Cardiac muscle cell (in vitro differentiated cells and primary cell): ENCODE results near the gene CAMSAP1. TPM values are rescaled to one million over a fixed set of nuclear protein-coding genes. Genes with fewer than 3 reads are reported as not detected.
"Not testable (repeated sequence)": the region's sequence is repeated elsewhere in the genome, so short reads cannot be mapped to it uniquely, and the experiment has no call there.

ENCODE experiments used
- DNase-seq, 2 donors: peaks; one replicate each; pipeline versions ENCODE4 v3.0.0 to v3.0.0-alpha.2; 2010 to 2017; ENCODE audit warnings: low read depth in 1 of 2, low spot score in 1 of 2
- H3K27ac ChIP-seq: fragments of 200-600 bp; sonication (generic); 2 replicates; pipeline ENCODE4 v1.5.1; 2016
- H3K27me3 ChIP-seq: fragments of 200-600 bp; sonication (generic); 2 replicates; pipeline ENCODE4 v1.6.0; 2016; ENCODE audit warnings: control low read depth
- H3K36me3 ChIP-seq: fragments of 200-600 bp; sonication (generic); 2 replicates; pipeline ENCODE4 v1.5.1; 2016; ENCODE audit warnings: control low read depth
- H3K4me1 ChIP-seq: fragments of 200-600 bp; sonication (generic); 2 replicates; pipeline ENCODE4 v1.8.1; 2017; ENCODE audit warnings: low read depth, mild to moderate bottlenecking, mixed run types
- H3K4me3 ChIP-seq: fragments of 200-600 bp; sonication (generic); 2 replicates; pipeline ENCODE4 v1.5.1; 2016; ENCODE audit warnings: mild to moderate bottlenecking
- H3K9me3 ChIP-seq: fragments of 200-600 bp; sonication (generic); 2 replicates; pipeline ENCODE4 v1.5.1; 2017; ENCODE audit warnings: low read depth, mild to moderate bottlenecking, control low read depth
- polyA plus RNA-seq: library from polyadenylated mRNA; unstranded; fragments of >200 nt; fragmentation: Nextera tagmentation; extraction: Ambion mirVana; gene quantifications from 2 replicates; pipeline ENCODE4 v1.2.1, GENCODE V29; 2016
- total RNA-seq: library from RNA; depleted of rRNA; stranded (reverse); fragments of >200 nt; gene quantifications from 2 replicates; pipeline ENCODE4 v1.2.3, GENCODE V29; 2016
- TF ChIP-seq, protein P1 (sequence below): IDR thresholded peaks from 2 replicates; pipeline ENCODE4 v1.5.1; 2012; ENCODE audit warnings: low read depth, mild to moderate bottlenecking, low read length

Gene CAMSAP1
- total and polyA plus RNA-seq, 2 experiments from 2014 or later = 7.8 to 64.1 TPM

DNA sequence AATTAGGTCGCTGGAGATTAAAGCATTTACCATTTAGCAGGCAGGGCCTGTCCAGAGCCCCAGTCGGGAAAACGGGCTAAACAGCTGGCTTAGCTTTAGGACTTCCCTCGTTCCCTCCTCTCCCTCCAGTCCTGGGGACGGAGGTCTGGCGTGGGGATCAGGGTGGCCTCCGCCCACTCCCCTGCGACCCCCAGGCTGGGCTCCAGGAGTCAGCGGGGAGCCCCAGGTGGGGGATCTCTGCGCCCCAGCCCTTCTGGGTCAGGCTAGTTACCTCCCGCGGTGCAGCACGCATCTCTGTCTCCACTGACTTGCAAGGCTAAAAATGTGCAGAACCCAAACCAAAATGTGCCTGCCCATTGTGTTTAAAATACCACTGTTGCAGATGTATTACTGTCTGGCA, 16.2 kb upstream of the CAMSAP1 start:
- DNase-seq = no peak
- H3K4me1 ChIP-seq = no peaks in the 10 kb centered on the region
- H3K27ac ChIP-seq = no peak overlapping the region

DNA sequence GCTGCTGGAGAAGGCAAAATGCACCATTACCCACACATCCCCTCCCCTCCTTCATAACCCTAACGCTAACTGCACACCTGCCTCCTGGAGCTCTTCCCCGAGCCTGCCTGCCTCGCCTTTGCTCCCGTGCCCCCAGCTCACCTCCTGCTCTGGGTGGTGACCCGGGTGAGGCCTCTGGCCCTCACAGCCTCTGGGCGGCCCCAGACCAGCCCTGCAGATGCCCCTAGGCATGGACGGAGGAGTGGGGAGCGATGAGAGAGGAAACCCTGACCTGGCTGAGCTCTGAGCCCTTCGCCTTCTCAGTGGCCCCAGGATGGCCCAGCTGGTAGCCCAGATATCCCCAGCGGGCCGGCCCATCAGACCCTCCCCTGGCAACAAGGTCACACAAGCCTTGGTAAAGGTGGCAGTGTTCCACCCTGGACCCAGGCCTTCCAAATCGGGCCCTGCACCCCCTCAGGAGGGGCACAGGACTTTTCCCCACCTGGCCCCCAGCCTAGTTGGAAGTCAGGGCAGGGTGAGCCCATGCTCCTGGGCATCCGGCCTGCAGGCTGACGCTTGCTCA, 14.5 kb upstream of the CAMSAP1 start:
- Histone ChIP-seq H3K4me3 (no peak overlapping the region), H3K36me3 (no peaks in the 10 kb centered on the region), H3K27ac (no peak overlapping the region), H3K4me1 (no peaks in the 10 kb centered on the region), H3K27me3 (no peaks in the 10 kb centered on the region), H3K9me3 (no peaks in the 10 kb centered on the region)
- TF ChIP-seq, protein P1, sequence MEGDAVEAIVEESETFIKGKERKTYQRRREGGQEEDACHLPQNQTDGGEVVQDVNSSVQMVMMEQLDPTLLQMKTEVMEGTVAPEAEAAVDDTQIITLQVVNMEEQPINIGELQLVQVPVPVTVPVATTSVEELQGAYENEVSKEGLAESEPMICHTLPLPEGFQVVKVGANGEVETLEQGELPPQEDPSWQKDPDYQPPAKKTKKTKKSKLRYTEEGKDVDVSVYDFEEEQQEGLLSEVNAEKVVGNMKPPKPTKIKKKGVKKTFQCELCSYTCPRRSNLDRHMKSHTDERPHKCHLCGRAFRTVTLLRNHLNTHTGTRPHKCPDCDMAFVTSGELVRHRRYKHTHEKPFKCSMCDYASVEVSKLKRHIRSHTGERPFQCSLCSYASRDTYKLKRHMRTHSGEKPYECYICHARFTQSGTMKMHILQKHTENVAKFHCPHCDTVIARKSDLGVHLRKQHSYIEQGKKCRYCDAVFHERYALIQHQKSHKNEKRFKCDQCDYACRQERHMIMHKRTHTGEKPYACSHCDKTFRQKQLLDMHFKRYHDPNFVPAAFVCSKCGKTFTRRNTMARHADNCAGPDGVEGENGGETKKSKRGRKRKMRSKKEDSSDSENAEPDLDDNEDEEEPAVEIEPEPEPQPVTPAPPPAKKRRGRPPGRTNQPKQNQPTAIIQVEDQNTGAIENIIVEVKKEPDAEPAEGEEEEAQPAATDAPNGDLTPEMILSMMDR = no peak
- no peak for DNase-seq

More for the DNA sequence above, 16.2 kb upstream of the CAMSAP1 start:
- TF ChIP-seq, protein P1 = no peak
- no peak overlapping the region for H3K4me3 ChIP-seq
- H3K36me3 ChIP-seq = no peaks in the 10 kb centered on the region
- no peaks in the 10 kb centered on the region for H3K27me3 ChIP-seq
- no peaks in the 10 kb centered on the region for H3K9me3 ChIP-seq

DNA sequence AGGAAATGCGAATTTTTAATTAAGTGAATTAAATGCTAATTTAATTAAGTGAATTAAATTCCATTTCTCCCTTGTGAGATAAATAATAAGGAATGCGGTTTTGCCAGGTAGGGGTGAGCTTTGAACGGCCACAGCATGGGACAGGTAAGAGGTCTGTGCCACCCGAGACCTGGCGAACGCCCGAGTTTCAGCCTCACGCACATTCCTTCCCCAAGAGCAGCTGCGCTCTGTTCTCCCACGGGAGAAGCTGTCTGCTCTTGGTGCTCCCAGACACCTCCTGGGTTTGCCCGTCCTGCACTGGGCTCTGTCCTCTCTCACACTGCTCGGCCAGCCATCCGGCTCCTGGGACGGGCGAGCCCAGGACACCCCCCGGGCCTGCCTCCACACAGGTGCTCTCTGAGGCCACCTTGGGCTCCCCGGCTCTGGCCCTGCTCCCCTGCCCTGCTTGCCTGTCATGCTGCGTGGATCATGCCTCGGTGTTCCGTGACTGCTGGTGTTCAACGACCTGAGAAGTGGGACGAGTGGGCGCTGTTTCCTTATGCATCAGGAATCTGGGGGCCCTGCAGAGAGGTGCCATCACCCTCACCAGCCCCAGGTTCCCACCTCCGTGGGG, 13.7 kb upstream of the CAMSAP1 start:
- Histone ChIP-seq H3K27ac (no peak overlapping the region), H3K4me1 (no peaks in the 10 kb centered on the region), H3K27me3 (no peaks in the 10 kb centered on the region), H3K4me3 (no peak overlapping the region), H3K9me3 (no peaks in the 10 kb centered on the region), H3K36me3 (no peaks in the 10 kb centered on the region)
- DNase-seq = no peak
- TF ChIP-seq, protein P1 = no peak

DNA sequence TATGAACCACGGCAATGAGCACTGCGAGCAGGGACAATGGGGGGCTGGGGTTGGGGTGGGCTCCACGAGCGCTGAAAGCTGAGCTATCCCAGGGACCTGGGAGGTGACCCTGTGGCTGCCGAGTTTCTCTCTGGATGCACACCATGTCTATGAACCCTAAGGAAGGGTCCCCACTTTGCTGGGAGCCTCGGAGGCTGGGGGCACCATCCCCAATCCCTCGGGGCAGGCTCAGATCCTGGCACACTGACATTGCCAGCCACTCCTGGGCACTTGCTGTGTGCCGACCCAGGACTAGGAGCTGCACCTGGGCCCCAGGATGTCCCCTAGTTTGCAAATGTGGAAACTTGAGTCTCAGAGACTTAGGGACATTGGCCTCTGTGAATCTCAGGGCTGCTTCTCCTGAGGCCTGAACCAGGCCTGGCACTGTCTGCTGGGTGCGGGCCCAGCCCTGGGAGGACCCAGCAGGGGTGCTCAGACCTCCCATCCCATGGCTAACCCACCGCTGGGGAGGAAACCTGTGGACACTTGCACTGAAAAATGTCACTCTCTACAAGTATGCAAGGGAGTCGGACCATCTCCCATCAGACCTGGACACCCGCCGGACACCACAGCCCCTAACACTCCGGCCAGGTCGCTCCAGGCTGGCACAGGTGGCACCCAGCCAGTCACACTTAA, 13.0 kb upstream of the CAMSAP1 start:
- H3K4me1 ChIP-seq = no peaks in the 10 kb centered on the region
- no peak overlapping the region for H3K27ac ChIP-seq
- DNase-seq = no peak
- no peaks in the 10 kb centered on the region for H3K27me3 ChIP-seq
- no peak overlapping the region for H3K4me3 ChIP-seq
- no peaks in the 10 kb centered on the region for H3K9me3 ChIP-seq
- peaks cover 2% of the 10 kb centered on the region for H3K36me3 ChIP-seq
- TF ChIP-seq, protein P1 = no peak

DNA sequence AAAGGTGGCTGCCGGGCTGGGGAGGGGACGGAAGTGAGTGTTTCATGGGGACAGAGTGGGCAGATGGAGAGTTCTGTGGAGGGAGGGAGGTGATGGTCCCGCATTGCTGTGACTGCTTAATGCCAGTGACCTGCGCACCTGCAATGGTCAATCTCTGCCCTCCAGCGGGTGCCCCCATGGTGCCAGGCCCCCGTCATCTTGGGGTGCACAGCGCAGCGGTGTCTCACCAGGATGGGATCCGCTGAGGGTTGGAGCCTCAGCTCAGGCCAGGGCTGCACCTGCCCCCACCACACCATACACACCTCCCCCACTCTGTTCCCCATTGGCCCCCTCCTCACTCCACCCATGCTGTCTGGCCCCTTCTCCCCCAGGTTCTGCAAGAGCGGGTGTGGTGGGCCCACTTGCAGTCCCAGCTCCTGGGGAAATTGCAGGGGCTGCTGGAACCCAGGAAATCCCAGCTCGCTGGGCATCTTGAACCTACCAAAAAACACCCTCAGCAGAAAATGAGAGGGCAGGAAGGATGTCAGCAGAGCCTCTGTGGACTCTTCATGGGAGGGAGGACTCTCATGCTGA, 12.1 kb upstream of the CAMSAP1 start:
- no peak for DNase-seq
- TF ChIP-seq, protein P1 = no peak
- H3K36me3 ChIP-seq = peaks cover 6% of the 10 kb centered on the region
- H3K27ac ChIP-seq = no peak overlapping the region
- H3K9me3 ChIP-seq = no peaks in the 10 kb centered on the region
- H3K4me1 ChIP-seq = no peaks in the 10 kb centered on the region
- no peaks in the 10 kb centered on the region for H3K27me3 ChIP-seq
- H3K4me3 ChIP-seq = no peak overlapping the region

DNA sequence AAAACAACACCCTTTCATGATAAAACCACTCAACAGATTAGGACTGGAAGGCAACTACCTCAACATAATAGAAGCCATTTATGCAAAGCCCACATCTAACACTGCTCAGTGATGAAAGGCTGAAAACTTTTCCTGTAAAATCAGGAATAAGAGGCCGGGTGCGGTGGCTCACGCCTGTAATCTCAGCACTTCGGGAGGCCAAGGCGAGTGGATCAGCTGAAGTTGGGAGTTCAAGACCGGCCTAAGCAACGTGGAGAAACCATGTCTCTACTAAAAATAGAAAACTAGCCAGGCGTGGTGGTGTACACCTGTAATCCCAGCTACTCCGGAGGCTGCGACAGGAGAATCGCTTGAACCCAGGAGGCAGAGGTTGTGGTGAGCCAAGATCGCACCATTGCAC, 8.9 kb upstream of the CAMSAP1 start:
- DNase-seq, H3K36me3 ChIP-seq, H3K4me1 ChIP-seq, H3K9me3 ChIP-seq, H3K27me3 ChIP-seq, H3K27ac ChIP-seq, H3K4me3 ChIP-seq: not testable (repeated sequence)
